RWPE1 (cell line): ENCODE results near the gene PRELID2.
"Not testable (repeated sequence)": the region's sequence is repeated elsewhere in the genome, so short reads cannot be mapped to it uniquely, and the experiment has no call there.

Experiments used
- CTCF ChIA-PET: fragments of 350-600 bp; sonication (Branson Sonifier 250); formaldehyde crosslinking; extraction: SDS; loops from one replicate; lab custom pipeline; 2021; lab: Yijun Ruan, JAX
- POLR2A ChIA-PET: fragments of 400-600 bp; formaldehyde crosslinking; extraction: SDS; loops from one replicate; lab custom pipeline; 2020; ENCODE audit warnings: antibody characterized with exemption; ENCODE audit not compliant: low non-redundant PET; lab: Yijun Ruan, JAX
- DNase-seq: peaks from one replicate; pipeline ENCODE4 v3.0.0; 2012; ENCODE audit warnings: low spot score
- H3K27ac ChIP-seq: fragments of 450-650 bp; 2 replicates; pipeline ENCODE4 v1.5.1; 2017
- TF ChIP-seq, protein P1 (sequence below): fragments of 450-650 bp; conservative IDR thresholded peaks from 2 replicates; pipeline ENCODE4 v1.5.1; 2017; ENCODE audit warnings: low read depth, mild to moderate bottlenecking

Gene PRELID2

DNA sequence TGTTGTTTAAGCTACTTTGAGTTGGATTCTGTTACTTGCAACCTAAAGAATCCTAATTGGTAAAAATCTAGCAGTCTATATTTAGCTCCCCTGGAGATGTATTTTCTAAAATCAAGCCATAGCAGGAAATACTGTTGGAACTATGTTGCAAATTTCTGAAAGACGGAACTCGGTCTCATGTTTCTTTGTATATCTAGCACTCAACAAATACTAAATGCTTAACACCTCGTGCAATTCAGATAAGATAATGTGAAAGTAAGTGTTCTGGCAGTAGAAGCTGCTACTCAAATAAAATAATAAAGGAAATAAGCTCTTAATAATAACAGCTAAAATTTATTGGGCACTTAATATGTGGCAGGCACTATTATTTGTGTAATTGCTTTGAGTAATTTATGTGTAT, 10.9 kb upstream of the PRELID2 start:
- H3K27ac ChIP-seq: no peak overlapping the region
- no peak for DNase-seq
- POLR2A ChIA-PET: no interaction called here
- CTCF ChIA-PET: interaction anchor here (0.6 to 0.7 kb wide), 3 partner anchors 106 to 1113 kb away, joined by 4 read pairs; no protein-coding TSS in a partner anchor
- TF ChIP-seq, protein P1, sequence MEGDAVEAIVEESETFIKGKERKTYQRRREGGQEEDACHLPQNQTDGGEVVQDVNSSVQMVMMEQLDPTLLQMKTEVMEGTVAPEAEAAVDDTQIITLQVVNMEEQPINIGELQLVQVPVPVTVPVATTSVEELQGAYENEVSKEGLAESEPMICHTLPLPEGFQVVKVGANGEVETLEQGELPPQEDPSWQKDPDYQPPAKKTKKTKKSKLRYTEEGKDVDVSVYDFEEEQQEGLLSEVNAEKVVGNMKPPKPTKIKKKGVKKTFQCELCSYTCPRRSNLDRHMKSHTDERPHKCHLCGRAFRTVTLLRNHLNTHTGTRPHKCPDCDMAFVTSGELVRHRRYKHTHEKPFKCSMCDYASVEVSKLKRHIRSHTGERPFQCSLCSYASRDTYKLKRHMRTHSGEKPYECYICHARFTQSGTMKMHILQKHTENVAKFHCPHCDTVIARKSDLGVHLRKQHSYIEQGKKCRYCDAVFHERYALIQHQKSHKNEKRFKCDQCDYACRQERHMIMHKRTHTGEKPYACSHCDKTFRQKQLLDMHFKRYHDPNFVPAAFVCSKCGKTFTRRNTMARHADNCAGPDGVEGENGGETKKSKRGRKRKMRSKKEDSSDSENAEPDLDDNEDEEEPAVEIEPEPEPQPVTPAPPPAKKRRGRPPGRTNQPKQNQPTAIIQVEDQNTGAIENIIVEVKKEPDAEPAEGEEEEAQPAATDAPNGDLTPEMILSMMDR: no peak

DNA sequence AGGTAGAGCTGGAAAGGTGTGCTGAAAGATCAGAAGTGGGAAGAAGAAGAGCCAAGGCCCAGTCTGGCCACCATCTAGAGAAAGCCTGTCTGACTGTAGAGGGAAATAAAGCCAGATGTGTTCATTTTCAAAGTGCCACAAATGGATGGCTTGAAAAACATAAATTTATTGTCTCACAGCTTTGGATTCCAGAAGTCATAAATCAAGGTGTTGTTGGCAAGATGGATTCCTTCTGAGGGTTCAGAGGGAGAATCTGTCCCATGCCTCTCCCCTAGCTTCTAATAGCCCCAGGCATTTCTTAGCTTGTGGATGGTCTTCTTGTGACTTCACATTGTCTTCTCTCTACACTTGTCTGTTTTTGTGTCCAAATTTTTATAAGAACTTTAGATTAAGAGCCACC, 6.2 kb upstream of the PRELID2 start:
- no peak overlapping the region for H3K27ac ChIP-seq
- TF ChIP-seq, protein P1: no peak
- CTCF ChIA-PET: no interaction called here
- DNase-seq: no peak
- POLR2A ChIA-PET: no interaction called here

DNA sequence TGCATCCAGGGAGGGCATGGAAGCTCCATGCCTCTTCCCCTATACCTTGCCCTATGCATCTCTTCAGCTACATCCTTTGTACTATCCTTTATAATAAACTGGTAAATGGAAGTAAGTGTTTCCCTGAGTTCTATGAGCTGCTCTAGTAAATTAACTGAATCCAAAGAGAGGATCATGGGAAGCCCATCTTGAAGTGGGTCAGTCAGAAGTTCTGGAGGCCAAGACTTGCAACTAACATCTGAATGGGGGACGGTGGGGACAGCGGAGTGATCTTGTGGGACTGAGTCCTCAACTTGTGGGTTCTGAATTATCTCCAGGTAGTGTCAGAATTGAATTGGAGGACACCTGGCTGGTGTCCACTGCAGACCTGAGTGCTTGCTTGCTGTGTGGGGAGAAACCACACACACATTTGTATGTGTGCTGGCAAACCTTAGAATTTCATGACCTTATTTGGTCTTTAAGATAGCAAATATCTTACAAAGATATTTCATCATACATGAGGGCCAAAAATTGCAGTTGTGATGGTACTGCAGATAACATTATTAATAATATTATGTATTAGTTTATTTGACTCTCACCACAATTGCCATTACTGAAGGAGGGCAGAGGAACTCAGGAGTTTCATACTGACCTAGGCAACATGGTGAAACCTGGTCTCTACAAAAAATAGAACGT, 5.5 kb upstream of the PRELID2 start:
- ChIA-PET POLR2A (no interaction called here), CTCF (no interaction called here)
- no peak for DNase-seq
- TF ChIP-seq, protein P1: no peak
- H3K27ac ChIP-seq: no peak overlapping the region

DNA sequence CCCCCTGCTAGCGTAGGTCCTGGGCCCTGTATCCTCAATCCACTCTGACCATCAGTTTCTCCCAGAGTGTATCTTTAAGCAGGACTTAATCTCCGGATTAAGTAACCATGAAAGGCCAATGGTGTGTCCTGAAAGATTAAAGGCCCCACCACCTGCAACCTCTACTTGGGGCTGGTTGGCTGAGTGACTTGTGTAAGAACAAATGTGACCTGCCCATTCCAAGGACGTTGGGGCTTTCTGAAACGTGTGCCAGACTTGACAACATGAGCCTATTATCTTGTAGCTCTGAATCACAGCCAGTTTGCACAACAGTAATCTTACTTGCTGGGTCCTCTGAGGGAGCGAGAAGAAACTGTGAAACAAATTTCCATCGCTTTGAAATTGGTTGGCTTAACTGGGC, 3.1 kb upstream of the PRELID2 start:
- DNase-seq: no peak
- ChIA-PET CTCF (no interaction called here), POLR2A (no interaction called here)
- H3K27ac ChIP-seq: no peak overlapping the region
- TF ChIP-seq, protein P1: no peak

DNA sequence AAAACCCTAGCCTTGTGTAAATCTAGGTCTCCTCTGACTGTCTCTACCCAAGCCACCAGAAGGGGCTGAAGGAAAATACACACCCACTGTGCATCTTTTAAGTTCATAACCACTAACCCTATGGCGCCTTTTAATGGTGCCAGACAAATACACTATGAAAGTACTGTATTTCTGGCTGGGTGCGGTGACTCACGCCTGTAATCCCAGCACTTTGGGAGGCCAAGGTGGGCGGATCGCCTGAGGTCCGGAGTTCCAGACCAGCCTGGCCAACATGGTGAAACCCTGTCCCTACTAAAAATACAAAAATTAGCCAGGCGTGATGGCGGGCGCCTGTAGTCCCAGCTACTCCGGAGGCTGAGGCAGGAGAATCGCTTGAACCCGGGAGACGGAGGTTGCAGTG, 1.1 kb upstream of the PRELID2 start:
- peak overlapping the region; percentile 75 for H3K27ac ChIP-seq
- DNase-seq, POLR2A ChIA-PET: not testable (repeated sequence)
- CTCF ChIA-PET: interaction anchor here (1.2 kb wide), 1 partner anchor 51 kb away, joined by 3 read pairs; no protein-coding TSS in a partner anchor

DNA sequence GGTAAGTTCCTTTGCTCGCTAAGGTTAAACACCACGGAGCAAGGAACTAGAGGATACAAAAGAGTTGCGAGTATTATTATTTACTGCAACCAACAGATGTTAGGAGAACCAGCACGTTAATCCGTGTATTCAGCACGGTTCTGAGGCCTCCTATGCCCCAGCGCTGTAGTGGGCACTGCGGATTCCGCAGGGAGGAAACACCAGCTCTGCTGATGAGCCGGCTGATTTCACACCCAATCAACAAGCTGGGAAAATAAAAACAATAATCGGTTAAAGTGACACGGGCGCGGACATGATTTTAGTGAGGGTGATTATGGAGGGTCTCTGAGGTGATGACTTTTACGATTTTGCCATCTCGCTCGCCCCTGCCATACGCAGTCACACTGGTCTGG, 702 bp upstream of the PRELID2 start:
- peak overlapping the region; percentile 75 for H3K27ac ChIP-seq

DNA sequence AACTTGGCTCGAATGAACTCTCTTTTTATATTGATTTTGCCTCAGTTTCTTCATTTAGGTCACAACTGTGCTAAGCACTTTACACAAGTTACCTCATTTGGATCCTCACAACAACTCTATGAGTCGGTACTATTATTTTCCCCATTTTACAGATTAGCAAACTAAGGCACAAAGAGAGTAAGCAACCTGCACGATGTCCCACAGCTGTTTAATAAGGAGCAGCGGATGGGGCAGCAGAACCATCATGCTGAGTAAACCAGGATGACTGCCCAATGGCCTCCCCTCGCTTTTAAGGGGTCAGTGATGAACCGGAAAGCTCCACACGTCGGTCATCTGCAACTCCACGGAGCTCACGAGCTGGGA, 607 bp downstream of the PRELID2 start:
- ChIA-PET POLR2A (no interaction called here), CTCF (interaction anchor here (1.0 to 1.8 kb wide), 2 partner anchors 9 to 72 kb away, joined by 3 to 8 read pairs; no protein-coding TSS in a partner anchor)
- H3K27ac ChIP-seq: peak overlapping the region; percentile 75
- TF ChIP-seq, protein P1: no peak
- DNase-seq: no peak

More for the DNA sequence above, 702 bp upstream of the PRELID2 start:
- ChIA-PET CTCF (interaction anchor here (0.6 to 1.8 kb wide), 4 partner anchors 10 to 492 kb away, joined by 3 to 8 read pairs (median 3); no protein-coding TSS in a partner anchor), POLR2A (no interaction called here)
- no peak for DNase-seq
- TF ChIP-seq, protein P1: no peak
